ENCODE data around the gene ATP11B. TPM values are rescaled to one million over a fixed set of nuclear protein-coding genes. Genes with fewer than 3 reads are reported as not detected.

The ATP11B gene
- total and polyA plus RNA-seq, 2 of the 8 experiments (the other 6 are each of a cell fraction or from before 2014, with no cell fraction given), result 5.1 to 26.5 TPM

DNA sequence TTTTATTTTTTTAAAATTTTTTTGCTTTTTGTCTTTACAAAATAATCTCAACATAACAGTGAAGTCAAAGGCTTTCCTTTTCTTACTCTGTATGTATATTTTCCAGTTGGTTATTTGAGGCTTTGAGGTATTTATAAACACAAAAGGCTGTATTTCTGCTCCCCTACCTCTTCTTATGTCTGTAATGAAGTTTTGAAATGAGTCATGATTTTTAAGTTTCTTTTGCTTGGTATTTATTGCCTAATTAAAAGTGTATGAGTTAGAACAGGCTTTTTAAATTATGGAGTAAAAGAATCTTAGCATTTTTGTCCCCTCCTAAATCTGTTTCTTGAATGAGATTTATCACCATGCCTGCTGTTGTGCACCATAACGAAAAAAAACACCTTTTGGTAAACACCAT is 121.0 kb downstream of the ATP11B start:
- no peak overlapping the region for H2AFZ ChIP-seq (ENCODE audit: low read length)
- peaks cover 0 to 2% (median 1%) of the 10 kb centered on the region in 4 experiments; a peak in 2 of 7 replicates for H3K4me1 ChIP-seq (replicated peaks in 1 of 4; ENCODE audit: control insufficient read depth in 3 of 4, insufficient read depth in 4 of 4, low read length in 3 of 4)
- H3K36me3 ChIP-seq (ENCODE audit: control insufficient read depth in 2 of 4, insufficient read depth in 4 of 4, low read length in 3 of 4), result no peaks in the 10 kb centered on the region; a peak in 1 of 8 replicates
- H2AK5ac ChIP-seq (ENCODE audit: low read depth, low read length), result no peak overlapping the region
- no peak overlapping the region for H3K23ac ChIP-seq (ENCODE audit: insufficient read length)
- H3K27me3 ChIP-seq (replicated peaks in 1 of 4; ENCODE audit: control insufficient read depth in 3 of 4, extremely low read depth in 1 of 4, insufficient read depth in 3 of 4, low read length in 3 of 4), result no peaks in the 10 kb centered on the region
- H2BK5ac ChIP-seq (ENCODE audit: low read depth, low read length), result no peak overlapping the region
- no peak overlapping the region for H3K9ac ChIP-seq (replicated peaks in 1 of 4; ENCODE audit: extremely low read depth in 1 of 4, low read depth in 3 of 4, low read length in 3 of 4)
- H3K79me2 ChIP-seq (ENCODE audit: control insufficient read depth in 1 of 2, insufficient read depth in 2 of 2, low read length in 2 of 2), result no peaks in the 10 kb centered on the region
- no peak overlapping the region for H2BK20ac ChIP-seq (ENCODE audit: low read length)
- no peak overlapping the region for H3K4ac ChIP-seq (replicated peaks; ENCODE audit: insufficient read length, low read depth, low read length)
- no peak overlapping the region for H2BK12ac ChIP-seq (ENCODE audit: low read depth, low read length)
- POLR2A ChIA-PET (ENCODE audit: partially characterized antibody), result no interaction called here
- H3K4me2 ChIP-seq (ENCODE audit: insufficient read depth in 1 of 2, low read depth in 2 of 2, low read length in 2 of 2), result no peak overlapping the region
- CTCF ChIA-PET (ENCODE audit: partially characterized antibody), result interaction anchor here (4.8 kb wide), 1 partner anchor 10 kb away, joined by 27 read pairs; no protein-coding TSS in a partner anchor
- FAIRE-seq, result no peak
- H2BK120ac ChIP-seq (replicated peaks; ENCODE audit: low read depth, low read length), result no peak overlapping the region
- H3K14ac ChIP-seq (ENCODE audit: insufficient read length), result no peak overlapping the region
- 89% methylated on average over 1 of the region's 1 CpG; no CpG with 5 or more reads in 1 of the 2 experiments for WGBS, 2 experiments (ENCODE audit: extremely low coverage in 1 of 2, insufficient coverage in 1 of 2, insufficient read length in 1 of 2, insufficient replicate concordance in 2 of 2, low coverage in 1 of 2, low lambda C conversion rate in 2 of 2, missing lambda C conversion rate in 1 of 2)
- no peak overlapping the region for H3K27ac ChIP-seq (ENCODE audit: low read depth, low read length)
- no peak overlapping the region for H4K91ac ChIP-seq (replicated peaks; ENCODE audit: insufficient read length, low read length)
- H3K79me1 ChIP-seq (ENCODE audit: low read depth, low read length), result no peaks in the 10 kb centered on the region
- no peaks in the 10 kb centered on the region for H3K9me3 ChIP-seq (ENCODE audit: insufficient read depth in 2 of 2, low read depth in 1 of 2, low read length in 1 of 2)
- H4K8ac ChIP-seq (ENCODE audit: extremely low read depth, insufficient read depth, low read length), result no peak overlapping the region
- H4K20me1 ChIP-seq (replicated peaks in 1 of 2; ENCODE audit: control insufficient read depth in 1 of 2, insufficient read depth in 2 of 2, low read length in 2 of 2), result no peaks in the 10 kb centered on the region
- no peak overlapping the region for H2BK15ac ChIP-seq (ENCODE audit: low read length)
- H3K23me2 ChIP-seq (ENCODE audit: low read depth, low read length), result no peaks in the 10 kb centered on the region
- H3K4me3 ChIP-seq (ENCODE audit: extremely low read depth in 1 of 4, insufficient read depth in 2 of 4, low read depth in 3 of 4, low read length in 4 of 4), result no peak overlapping the region
- no peak for DNase-seq (ENCODE audit: low read depth in 1 of 2, low spot score in 2 of 2)
- no peak overlapping the region for H4K5ac ChIP-seq (ENCODE audit: insufficient read length, low read depth, low read length)
- H3K56ac ChIP-seq (replicated peaks; ENCODE audit: insufficient read length, low read depth, low read length), result no peak overlapping the region
- no peak overlapping the region for H3K18ac ChIP-seq (ENCODE audit: extremely low read depth, low read length)
- TF ChIP-seq CREB1 (IDR thresholded peaks at IDR 0.05) (no peak), CBX5 (IDR thresholded peaks at IDR 0.05; ENCODE audit: low read depth, low read length) (no peak), SP4 (IDR thresholded peaks at IDR 0.05; ENCODE audit: low read length) (no peak), EZH2 (IDR thresholded peaks at IDR 0.05; ENCODE audit: low read depth, low read length, severe bottlenecking) (no peak), NANOG (IDR thresholded peaks at IDR 0.05; ENCODE audit: insufficient read depth, low read depth, low read length, poor library complexity, severe bottlenecking) (no peak), BACH1 (IDR thresholded peaks at IDR 0.05; ENCODE audit: low read length) (no peak), RBBP5 (IDR thresholded peaks at IDR 0.05; ENCODE audit: borderline replicate concordance, low read depth, low read length) (no peak), KDM5A (IDR thresholded peaks at IDR 0.05; ENCODE audit: low read length) (no peak), NRF1 (IDR thresholded peaks at IDR 0.05; ENCODE audit: low read depth, low read length) (no peak), KDM1A (IDR thresholded peaks at IDR 0.05; ENCODE audit: borderline replicate concordance, low read length) (no peak), CEBPB (IDR thresholded peaks at IDR 0.05; ENCODE audit: low read depth, low read length) (no peak), FOSL1 (IDR thresholded peaks at IDR 0.05; ENCODE audit: insufficient read depth, low read depth, low read length) (no peak), GABPA (IDR thresholded peaks at IDR 0.05; ENCODE audit: borderline replicate concordance, insufficient read depth, low read length) (no peak)
- TF ChIP-seq, protein P1, sequence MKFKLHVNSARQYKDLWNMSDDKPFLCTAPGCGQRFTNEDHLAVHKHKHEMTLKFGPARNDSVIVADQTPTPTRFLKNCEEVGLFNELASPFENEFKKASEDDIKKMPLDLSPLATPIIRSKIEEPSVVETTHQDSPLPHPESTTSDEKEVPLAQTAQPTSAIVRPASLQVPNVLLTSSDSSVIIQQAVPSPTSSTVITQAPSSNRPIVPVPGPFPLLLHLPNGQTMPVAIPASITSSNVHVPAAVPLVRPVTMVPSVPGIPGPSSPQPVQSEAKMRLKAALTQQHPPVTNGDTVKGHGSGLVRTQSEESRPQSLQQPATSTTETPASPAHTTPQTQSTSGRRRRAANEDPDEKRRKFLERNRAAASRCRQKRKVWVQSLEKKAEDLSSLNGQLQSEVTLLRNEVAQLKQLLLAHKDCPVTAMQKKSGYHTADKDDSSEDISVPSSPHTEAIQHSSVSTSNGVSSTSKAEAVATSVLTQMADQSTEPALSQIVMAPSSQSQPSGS (IDR thresholded peaks at IDR 0.05; ENCODE audit: low read length), result no peak

Data from H1 (cell line).